SK-N-SH treated with all-trans-retinoic acid at 6 μM for 48 hours (cell line): ENCODE data around the gene IGF2R.

ENCODE experiments used
- ATAC-seq: fragments of 200-7000 bp; cut with Tn5 transposase; 3 replicates; pipeline ENCODE4 v1.9.1; 2020; ENCODE audit warnings: mild to moderate bottlenecking, moderate library complexity
- ARNTL ChIP-seq: fragments of 450-650 bp; formaldehyde crosslinking; IDR thresholded peaks from 2 replicates; pipeline ENCODE4 v1.5.0; 2020; ENCODE audit warnings: low read depth, mild to moderate bottlenecking, moderate library complexity, borderline replicate concordance
- BACH2 ChIP-seq: fragments of 250-450 bp; sonication (Bioruptor Pico); IDR thresholded peaks from 2 replicates; pipeline ENCODE4 v1.9.0; 2021; ENCODE audit warnings: mild to moderate bottlenecking, borderline replicate concordance
- CSDC2 ChIP-seq: fragments of 250-450 bp; sonication (Bioruptor Pico); IDR thresholded peaks from 2 replicates; pipeline ENCODE4 v1.5.0; 2020; ENCODE audit warnings: mild to moderate bottlenecking, moderate library complexity
- ESRRG ChIP-seq: fragments of 250-450 bp; sonication (Bioruptor Pico); IDR thresholded peaks from 2 replicates; pipeline ENCODE4 v1.6.1; 2021; ENCODE audit warnings: mild to moderate bottlenecking
- GLIS3 ChIP-seq: fragments of 250-450 bp; sonication (Bioruptor Pico); IDR thresholded peaks from 2 replicates; pipeline ENCODE4 v1.5.0; 2020; ENCODE audit warnings: mild to moderate bottlenecking, moderate library complexity
- ISL1 ChIP-seq: fragments of 250-450 bp; sonication (Bioruptor Pico); IDR thresholded peaks from 2 replicates; pipeline ENCODE4 v2.1.2; 2022; ENCODE audit warnings: mild to moderate bottlenecking, moderate library complexity
- OSR1 ChIP-seq: fragments of 250-450 bp; sonication (Bioruptor Pico); IDR thresholded peaks from 2 replicates; pipeline ENCODE4 v1.8.0; 2022; ENCODE audit warnings: moderate library complexity, mild to moderate bottlenecking, inconsistent platforms
- PPARA ChIP-seq: fragments of 250-450 bp; sonication (Bioruptor Pico); IDR thresholded peaks from 2 replicates; pipeline ENCODE4 v1.5.0; 2020; ENCODE audit warnings: mild to moderate bottlenecking, borderline replicate concordance
- RARB ChIP-seq: fragments of 250-450 bp; sonication (Bioruptor Pico); IDR thresholded peaks from 2 replicates; pipeline ENCODE4 v1.8.0; 2021; ENCODE audit warnings: mild to moderate bottlenecking, moderate library complexity
- SNAI2 ChIP-seq: fragments of 250-450 bp; sonication (Bioruptor Pico); IDR thresholded peaks from 2 replicates; pipeline ENCODE4 v1.5.0; 2020; ENCODE audit warnings: mild to moderate bottlenecking, moderate library complexity
- TCF4 ChIP-seq: fragments of 250-450 bp; sonication (Bioruptor Pico); IDR thresholded peaks from 2 replicates; pipeline ENCODE4 v1.8.0; 2021; ENCODE audit warnings: mild to moderate bottlenecking, moderate library complexity, borderline replicate concordance
- TOX ChIP-seq: fragments of 250-450 bp; sonication (Bioruptor Pico); IDR thresholded peaks from 2 replicates; pipeline ENCODE4 v1.8.0; 2021; ENCODE audit warnings: mild to moderate bottlenecking, moderate library complexity, borderline replicate concordance
- ZFP3 ChIP-seq: fragments of 250-450 bp; sonication (Bioruptor Pico); IDR thresholded peaks from 2 replicates; pipeline ENCODE4 v1.5.0; 2020; ENCODE audit warnings: mild to moderate bottlenecking, moderate library complexity
- ZFP30 ChIP-seq: fragments of 450-650 bp; formaldehyde crosslinking; IDR thresholded peaks from 2 replicates; pipeline ENCODE4 v1.5.0; 2022; ENCODE audit warnings: mild to moderate bottlenecking, moderate library complexity
- ZNF565 ChIP-seq: fragments of 450-650 bp; formaldehyde crosslinking; conservative IDR thresholded peaks from 2 replicates; pipeline ENCODE4 v1.5.0; 2020; ENCODE audit warnings: low read depth, mild to moderate bottlenecking, moderate library complexity
- ZNF70 ChIP-seq: fragments of 450-650 bp; formaldehyde crosslinking; IDR thresholded peaks from 2 replicates; pipeline ENCODE4 v1.5.0; 2020; ENCODE audit warnings: mild to moderate bottlenecking, moderate library complexity
- ZNF8 ChIP-seq: fragments of 450-650 bp; formaldehyde crosslinking; IDR thresholded peaks from 2 replicates; pipeline ENCODE4 v1.5.0; 2020; ENCODE audit warnings: mild to moderate bottlenecking, moderate library complexity
- TF ChIP-seq, protein P1 (sequence below): fragments of 250-450 bp; sonication (Bioruptor Pico); IDR thresholded peaks from 2 replicates; pipeline ENCODE4 v1.8.0; 2020; ENCODE audit warnings: mild to moderate bottlenecking, moderate library complexity, borderline replicate concordance
- TF ChIP-seq, protein P2 (sequence below): fragments of 250-450 bp; sonication (Bioruptor Pico); IDR thresholded peaks from 2 replicates; pipeline ENCODE4 v1.8.0; 2021; ENCODE audit warnings: low read depth, mild to moderate bottlenecking, moderate library complexity, borderline replicate concordance
- TF ChIP-seq, protein P3 (sequence below): fragments of 250-450 bp; sonication (Bioruptor Pico); IDR thresholded peaks from 2 replicates; pipeline ENCODE4 v1.5.1; 2021; ENCODE audit warnings: mild to moderate bottlenecking, moderate library complexity
- TF ChIP-seq, protein P4 (sequence below): fragments of 250-450 bp; sonication (Bioruptor Pico); IDR thresholded peaks from 2 replicates; pipeline ENCODE4 v1.5.1; 2020; ENCODE audit warnings: low read depth, mild to moderate bottlenecking, moderate library complexity
- TF ChIP-seq, protein P5 (sequence below): fragments of 250-450 bp; sonication (Bioruptor Pico); IDR thresholded peaks from 2 replicates; pipeline ENCODE4 v1.5.0; 2020; ENCODE audit warnings: mild to moderate bottlenecking, moderate library complexity

IGF2R gene

GRCh38 chr6:160007145-160007544 is 38.3 kb downstream of the IGF2R start (continued):
- TF ChIP-seq, protein P1, sequence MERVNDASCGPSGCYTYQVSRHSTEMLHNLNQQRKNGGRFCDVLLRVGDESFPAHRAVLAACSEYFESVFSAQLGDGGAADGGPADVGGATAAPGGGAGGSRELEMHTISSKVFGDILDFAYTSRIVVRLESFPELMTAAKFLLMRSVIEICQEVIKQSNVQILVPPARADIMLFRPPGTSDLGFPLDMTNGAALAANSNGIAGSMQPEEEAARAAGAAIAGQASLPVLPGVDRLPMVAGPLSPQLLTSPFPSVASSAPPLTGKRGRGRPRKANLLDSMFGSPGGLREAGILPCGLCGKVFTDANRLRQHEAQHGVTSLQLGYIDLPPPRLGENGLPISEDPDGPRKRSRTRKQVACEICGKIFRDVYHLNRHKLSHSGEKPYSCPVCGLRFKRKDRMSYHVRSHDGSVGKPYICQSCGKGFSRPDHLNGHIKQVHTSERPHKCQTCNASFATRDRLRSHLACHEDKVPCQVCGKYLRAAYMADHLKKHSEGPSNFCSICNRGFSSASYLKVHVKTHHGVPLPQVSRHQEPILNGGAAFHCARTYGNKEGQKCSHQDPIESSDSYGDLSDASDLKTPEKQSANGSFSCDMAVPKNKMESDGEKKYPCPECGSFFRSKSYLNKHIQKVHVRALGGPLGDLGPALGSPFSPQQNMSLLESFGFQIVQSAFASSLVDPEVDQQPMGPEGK = no peak
- TF ChIP-seq TOX (CRISPR knock-in tag) = no peak
- no peak for TF ChIP-seq ISL1 (CRISPR knock-in tag)
- TF ChIP-seq, protein P2, sequence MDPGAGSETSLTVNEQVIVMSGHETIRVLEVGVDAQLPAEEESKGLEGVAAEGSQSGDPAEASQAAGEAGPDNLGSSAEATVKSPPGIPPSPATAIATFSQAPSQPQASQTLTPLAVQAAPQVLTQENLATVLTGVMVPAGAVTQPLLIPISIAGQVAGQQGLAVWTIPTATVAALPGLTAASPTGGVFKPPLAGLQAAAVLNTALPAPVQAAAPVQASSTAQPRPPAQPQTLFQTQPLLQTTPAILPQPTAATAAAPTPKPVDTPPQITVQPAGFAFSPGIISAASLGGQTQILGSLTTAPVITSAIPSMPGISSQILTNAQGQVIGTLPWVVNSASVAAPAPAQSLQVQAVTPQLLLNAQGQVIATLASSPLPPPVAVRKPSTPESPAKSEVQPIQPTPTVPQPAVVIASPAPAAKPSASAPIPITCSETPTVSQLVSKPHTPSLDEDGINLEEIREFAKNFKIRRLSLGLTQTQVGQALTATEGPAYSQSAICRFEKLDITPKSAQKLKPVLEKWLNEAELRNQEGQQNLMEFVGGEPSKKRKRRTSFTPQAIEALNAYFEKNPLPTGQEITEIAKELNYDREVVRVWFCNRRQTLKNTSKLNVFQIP (CRISPR knock-in tag) = no peak
- TF ChIP-seq SNAI2 (CRISPR knock-in tag) = no peak
- TF ChIP-seq, protein P3, sequence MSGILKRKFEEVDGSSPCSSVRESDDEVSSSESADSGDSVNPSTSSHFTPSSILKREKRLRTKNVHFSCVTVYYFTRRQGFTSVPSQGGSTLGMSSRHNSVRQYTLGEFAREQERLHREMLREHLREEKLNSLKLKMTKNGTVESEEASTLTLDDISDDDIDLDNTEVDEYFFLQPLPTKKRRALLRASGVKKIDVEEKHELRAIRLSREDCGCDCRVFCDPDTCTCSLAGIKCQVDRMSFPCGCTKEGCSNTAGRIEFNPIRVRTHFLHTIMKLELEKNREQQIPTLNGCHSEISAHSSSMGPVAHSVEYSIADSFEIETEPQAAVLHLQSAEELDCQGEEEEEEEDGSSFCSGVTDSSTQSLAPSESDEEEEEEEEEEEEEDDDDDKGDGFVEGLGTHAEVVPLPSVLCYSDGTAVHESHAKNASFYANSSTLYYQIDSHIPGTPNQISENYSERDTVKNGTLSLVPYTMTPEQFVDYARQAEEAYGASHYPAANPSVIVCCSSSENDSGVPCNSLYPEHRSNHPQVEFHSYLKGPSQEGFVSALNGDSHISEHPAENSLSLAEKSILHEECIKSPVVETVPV (CRISPR knock-in tag) = no peak
- TF ChIP-seq ZNF8 = no peak
- TF ChIP-seq, all 23 proteins: peak for 0

DNA sequence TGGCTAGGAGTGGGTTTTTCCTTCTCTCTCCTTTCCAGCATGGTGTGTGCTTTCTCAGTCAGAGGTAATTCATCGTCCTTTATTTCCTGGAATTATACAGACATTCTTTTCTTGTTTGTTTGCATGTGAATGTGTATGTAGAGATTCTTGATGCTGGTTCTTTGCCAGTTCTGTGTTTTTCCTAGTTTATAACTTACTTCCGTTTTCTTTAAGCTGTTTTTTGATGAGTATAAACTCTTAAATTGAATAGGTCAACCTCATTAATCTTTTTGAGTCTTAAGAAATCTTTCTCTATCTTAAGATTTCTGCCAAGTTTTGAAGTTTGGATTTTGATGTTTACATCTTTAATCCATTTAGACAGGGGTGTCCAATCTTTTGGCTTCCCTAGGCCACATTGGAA is 38.7 kb downstream of the IGF2R start:
- TF ChIP-seq BACH2 = no peak
- no peak for TF ChIP-seq ESRRG (CRISPR knock-in tag)
- no peak for TF ChIP-seq ZNF70
- TF ChIP-seq GLIS3 (CRISPR knock-in tag) = no peak
- TF ChIP-seq, protein P2 (CRISPR knock-in tag) = no peak
- no peak for TF ChIP-seq ARNTL
- no peak for TF ChIP-seq RARB (CRISPR knock-in tag)
- no peak for ATAC-seq

DNA sequence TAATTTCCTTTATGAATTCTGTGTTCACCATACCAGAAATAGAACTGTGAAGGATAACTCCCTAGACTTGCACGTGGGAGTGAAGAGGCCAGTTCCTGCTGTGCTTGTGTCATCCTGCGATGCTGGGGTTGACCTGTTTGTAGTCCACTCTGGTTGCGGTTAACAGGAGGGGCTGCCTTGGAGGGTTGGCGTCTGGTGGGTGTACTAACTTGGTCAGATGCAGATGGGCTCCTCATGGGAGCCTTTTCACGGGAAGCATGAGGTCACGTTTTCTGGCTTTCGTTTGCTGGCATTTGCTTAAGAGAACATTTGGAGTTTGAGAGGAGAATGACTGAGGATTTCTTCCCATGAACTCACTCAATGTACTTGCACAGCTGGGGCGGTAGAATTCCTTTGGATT is 41.2 kb downstream of the IGF2R start:
- ATAC-seq = no peak
- TF ChIP-seq RARB (CRISPR knock-in tag) (no peak), ZNF70 (no peak), ZNF8 (no peak), TCF4 (no peak), GLIS3 (CRISPR knock-in tag) (no peak), ARNTL (no peak), ESRRG (CRISPR knock-in tag) (no peak), CSDC2 (CRISPR knock-in tag) (no peak), ZNF565 (CRISPR knock-in tag) (no peak), ISL1 (CRISPR knock-in tag) (no peak), OSR1 (CRISPR knock-in tag) (no peak), ZFP30 (CRISPR knock-in tag) (no peak), BACH2 (no peak), PPARA (CRISPR knock-in tag) (no peak), ZFP3 (CRISPR knock-in tag) (no peak)
- TF ChIP-seq, protein P4, sequence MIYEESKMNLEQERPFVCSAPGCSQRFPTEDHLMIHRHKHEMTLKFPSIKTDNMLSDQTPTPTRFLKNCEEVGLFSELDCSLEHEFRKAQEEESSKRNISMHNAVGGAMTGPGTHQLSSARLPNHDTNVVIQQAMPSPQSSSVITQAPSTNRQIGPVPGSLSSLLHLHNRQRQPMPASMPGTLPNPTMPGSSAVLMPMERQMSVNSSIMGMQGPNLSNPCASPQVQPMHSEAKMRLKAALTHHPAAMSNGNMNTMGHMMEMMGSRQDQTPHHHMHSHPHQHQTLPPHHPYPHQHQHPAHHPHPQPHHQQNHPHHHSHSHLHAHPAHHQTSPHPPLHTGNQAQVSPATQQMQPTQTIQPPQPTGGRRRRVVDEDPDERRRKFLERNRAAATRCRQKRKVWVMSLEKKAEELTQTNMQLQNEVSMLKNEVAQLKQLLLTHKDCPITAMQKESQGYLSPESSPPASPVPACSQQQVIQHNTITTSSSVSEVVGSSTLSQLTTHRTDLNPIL (CRISPR knock-in tag) = no peak
- TF ChIP-seq, protein P5, sequence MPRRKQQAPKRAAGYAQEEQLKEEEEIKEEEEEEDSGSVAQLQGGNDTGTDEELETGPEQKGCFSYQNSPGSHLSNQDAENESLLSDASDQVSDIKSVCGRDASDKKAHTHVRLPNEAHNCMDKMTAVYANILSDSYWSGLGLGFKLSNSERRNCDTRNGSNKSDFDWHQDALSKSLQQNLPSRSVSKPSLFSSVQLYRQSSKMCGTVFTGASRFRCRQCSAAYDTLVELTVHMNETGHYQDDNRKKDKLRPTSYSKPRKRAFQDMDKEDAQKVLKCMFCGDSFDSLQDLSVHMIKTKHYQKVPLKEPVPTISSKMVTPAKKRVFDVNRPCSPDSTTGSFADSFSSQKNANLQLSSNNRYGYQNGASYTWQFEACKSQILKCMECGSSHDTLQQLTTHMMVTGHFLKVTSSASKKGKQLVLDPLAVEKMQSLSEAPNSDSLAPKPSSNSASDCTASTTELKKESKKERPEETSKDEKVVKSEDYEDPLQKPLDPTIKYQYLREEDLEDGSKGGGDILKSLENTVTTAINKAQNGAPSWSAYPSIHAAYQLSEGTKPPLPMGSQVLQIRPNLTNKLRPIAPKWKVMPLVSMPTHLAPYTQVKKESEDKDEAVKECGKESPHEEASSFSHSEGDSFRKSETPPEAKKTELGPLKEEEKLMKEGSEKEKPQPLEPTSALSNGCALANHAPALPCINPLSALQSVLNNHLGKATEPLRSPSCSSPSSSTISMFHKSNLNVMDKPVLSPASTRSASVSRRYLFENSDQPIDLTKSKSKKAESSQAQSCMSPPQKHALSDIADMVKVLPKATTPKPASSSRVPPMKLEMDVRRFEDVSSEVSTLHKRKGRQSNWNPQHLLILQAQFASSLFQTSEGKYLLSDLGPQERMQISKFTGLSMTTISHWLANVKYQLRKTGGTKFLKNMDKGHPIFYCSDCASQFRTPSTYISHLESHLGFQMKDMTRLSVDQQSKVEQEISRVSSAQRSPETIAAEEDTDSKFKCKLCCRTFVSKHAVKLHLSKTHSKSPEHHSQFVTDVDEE (CRISPR knock-in tag) = no peak
- TF ChIP-seq, protein P3 (CRISPR knock-in tag) = no peak
